ENCODE measurements around the gene MDFI. TPM values are rescaled to one million over a fixed set of nuclear protein-coding genes. Genes with fewer than 3 reads are reported as not detected.

Gene MDFI
- total and polyA plus RNA-seq, 4 donors, result 0.24 to 2.8 (median 0.50) TPM; not detected in 1

DNA sequence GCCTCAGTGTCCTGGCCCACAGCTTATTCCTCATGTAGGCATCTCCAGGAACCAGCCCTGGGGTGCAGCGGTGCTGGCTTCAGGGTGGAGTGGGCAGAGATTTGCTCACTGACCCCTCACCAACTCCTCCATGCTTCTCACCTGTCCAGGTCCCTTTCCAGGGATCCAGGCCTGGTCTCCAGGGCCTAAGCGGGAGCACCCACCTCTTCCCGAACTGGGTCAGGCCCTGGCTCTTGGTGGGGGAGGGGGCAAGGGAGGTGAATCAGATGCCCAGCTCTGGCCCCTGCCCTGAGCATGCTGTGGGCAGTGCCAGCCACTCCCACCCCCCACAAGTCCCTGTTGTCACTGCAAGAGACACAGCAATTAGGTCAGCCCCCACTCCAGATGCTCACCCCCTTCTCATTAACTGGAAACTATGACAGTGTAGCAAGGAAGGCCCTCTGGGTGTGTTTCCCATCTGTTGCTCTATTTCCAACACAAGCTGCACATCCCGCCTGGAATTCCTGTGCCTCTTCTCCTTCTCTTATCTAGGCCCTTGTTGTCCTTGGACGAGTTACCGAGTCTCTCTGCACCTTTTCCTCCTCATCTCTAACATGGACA, 37.0 kb downstream of the MDFI start:
- Histone ChIP-seq H3K9ac (ENCODE audit: low read depth in 1 of 2, low read length in 2 of 2) (no peak overlapping the region), H3K4me1 (ENCODE audit: control insufficient read depth in 4 of 4, insufficient read depth in 4 of 4, low read length in 3 of 4) (no peaks in the 10 kb centered on the region), H3K9me3 (ENCODE audit: control insufficient read depth in 4 of 4, low read length in 3 of 4) (no peaks in the 10 kb centered on the region), H3K4me3 (ENCODE audit: low read depth in 1 of 3, low read length in 3 of 3) (no peak overlapping the region), H3K27me3 (ENCODE audit: control insufficient read depth in 4 of 4, insufficient read depth in 4 of 4, low read length in 3 of 4) (peaks cover 0 to 3% (median 2%) of the 10 kb centered on the region in 4 donors), H3K27ac (ENCODE audit: low read depth in 1 of 2, low read length in 2 of 2) (no peak overlapping the region), H3K36me3 (ENCODE audit: control insufficient read depth in 4 of 4, insufficient read depth in 3 of 4, low read depth in 1 of 4, low read length in 3 of 4) (no peaks in the 10 kb centered on the region)
- 92% methylated on average over 6 of the region's 6 CpGs for WGBS
- no peak for TF ChIP-seq JUND (IDR thresholded peaks at IDR 0.05)
- no peak for TF ChIP-seq NR2F2 (IDR thresholded peaks at IDR 0.05)
- no peak for TF ChIP-seq SP1 (IDR thresholded peaks at IDR 0.05)
- no peak for TF ChIP-seq FOXA2 (IDR thresholded peaks at IDR 0.05)
- no peak for TF ChIP-seq ZBTB33 (IDR thresholded peaks at IDR 0.05)
- TF ChIP-seq, protein P1, sequence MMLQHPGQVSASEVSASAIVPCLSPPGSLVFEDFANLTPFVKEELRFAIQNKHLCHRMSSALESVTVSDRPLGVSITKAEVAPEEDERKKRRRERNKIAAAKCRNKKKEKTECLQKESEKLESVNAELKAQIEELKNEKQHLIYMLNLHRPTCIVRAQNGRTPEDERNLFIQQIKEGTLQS (IDR thresholded peaks at IDR 0.05), result no peak
- no peak for TF ChIP-seq EGR1 (IDR thresholded peaks at IDR 0.05; ENCODE audit: low read depth in 2 of 2)
- no peak for TF ChIP-seq RXRA (IDR thresholded peaks at IDR 0.05)
- TF ChIP-seq YY1 (IDR thresholded peaks at IDR 0.05), result no peak
- no peak for DNase-seq (ENCODE audit: low spot score)

- Histone ChIP-seq H3K36me3 (ENCODE audit: control insufficient read depth in 4 of 4, insufficient read depth in 3 of 4, low read depth in 1 of 4, low read length in 3 of 4) (no peaks in the 10 kb centered on the region), H3K4me1 (ENCODE audit: control insufficient read depth in 4 of 4, insufficient read depth in 4 of 4, low read length in 3 of 4) (no peaks in the 10 kb centered on the region), H3K27me3 (ENCODE audit: control insufficient read depth in 4 of 4, insufficient read depth in 4 of 4, low read length in 3 of 4) (peaks cover 0 to 3% (median under 1%) of the 10 kb centered on the region in 4 donors), H3K9ac (ENCODE audit: low read depth in 1 of 2, low read length in 2 of 2) (no peak overlapping the region), H3K9me3 (ENCODE audit: control insufficient read depth in 4 of 4, low read length in 3 of 4) (no peaks in the 10 kb centered on the region), H3K27ac (ENCODE audit: low read depth in 1 of 2, low read length in 2 of 2) (no peak overlapping the region), H3K4me3 (ENCODE audit: low read depth in 1 of 3, low read length in 3 of 3) (no peak overlapping the region)
- DNase-seq (ENCODE audit: low spot score), result no peak
- no peak for TF ChIP-seq FOXA1 (IDR thresholded peaks at IDR 0.05)
- TF ChIP-seq NR2F2 (IDR thresholded peaks at IDR 0.05), result no peak
- TF ChIP-seq, protein P1 (IDR thresholded peaks at IDR 0.05), result no peak
- no peak for TF ChIP-seq GABPA (IDR thresholded peaks at IDR 0.05 in 1 of 2, conservative IDR thresholded peaks at IDR 0.05 in 1 of 2)
- no peak for TF ChIP-seq RAD21 (IDR thresholded peaks at IDR 0.05)
- no peak for TF ChIP-seq HNF4G (IDR thresholded peaks at IDR 0.05)
- TF ChIP-seq TAF1 (conservative IDR thresholded peaks at IDR 0.05), result no peak
- no peak for TF ChIP-seq ZBTB33 (IDR thresholded peaks at IDR 0.05)
- no peak for TF ChIP-seq RXRA (IDR thresholded peaks at IDR 0.05)
- no peak for TF ChIP-seq YY1 (IDR thresholded peaks at IDR 0.05)
- TF ChIP-seq FOXA2 (IDR thresholded peaks at IDR 0.05), result no peak
- no peak for TF ChIP-seq SP1 (IDR thresholded peaks at IDR 0.05)
- TF ChIP-seq HNF4A (conservative IDR thresholded peaks at IDR 0.05), result no peak
- no peak for TF ChIP-seq JUND (IDR thresholded peaks at IDR 0.05)
- no peak for TF ChIP-seq MAX (IDR thresholded peaks at IDR 0.05)
- 89% methylated on average over 6 of the region's 6 CpGs for WGBS
Measured at GRCh38 chr6:41675992-41676391, 37.7 kb downstream of the MDFI start.

Measured in liver (tissue), 9 donors.